ENCODE results near the gene KRT83. TPM values are rescaled to one million over a fixed set of nuclear protein-coding genes. Genes with fewer than 3 reads are reported as not detected.

The KRT83 gene
- polyA plus RNA-seq, 1 donor (not counting 4 experiments of a cell fraction or from before 2014, with no cell fraction given) = not detected

DNA sequence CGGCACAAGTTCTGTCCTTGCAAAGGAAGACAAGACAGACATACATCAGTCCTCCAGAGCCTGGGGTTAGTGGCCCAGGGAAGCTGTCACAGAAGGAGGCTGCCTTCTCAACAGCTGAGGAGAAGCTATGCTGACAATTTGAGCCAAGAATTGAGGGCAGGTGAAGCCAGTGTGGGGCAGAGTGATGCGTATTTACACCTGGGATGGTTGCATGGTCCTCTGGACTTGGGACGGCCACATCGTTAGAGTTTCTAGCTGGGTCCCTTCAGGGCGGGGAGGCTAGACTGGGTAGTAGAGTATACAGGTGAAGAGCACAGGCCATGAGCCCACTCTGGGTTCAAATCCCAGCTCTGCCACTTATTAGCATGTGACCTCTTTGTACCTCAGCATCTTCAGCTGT lies 29.6 kb upstream of the KRT83 start:
- dilution Hi-C loops (cut with MboI; ENCODE audit: extremely low pct_ligation_motif_present, low sequenced_read_pairs) = no loop called here
- no peak overlapping the region for H3K9ac ChIP-seq (ENCODE audit: control insufficient read depth, extremely low read depth, insufficient read depth, low read length)
- no peak overlapping the region for H3K4me3 ChIP-seq (ENCODE audit: control insufficient read depth in 2 of 3, extremely low read depth in 1 of 3, insufficient read depth in 2 of 3, low read depth in 1 of 3, low read length in 3 of 3)
- H3K79me2 ChIP-seq (ENCODE audit: control insufficient read depth, insufficient read depth, low read length) = no peaks in the 10 kb centered on the region
- DNase-seq (ENCODE audit: low read depth, low spot score) (no peak), FAIRE-seq (no peak)
- no peaks in the 10 kb centered on the region for H3K9me1 ChIP-seq (ENCODE audit: control insufficient read depth, extremely low read depth, insufficient read depth, low read length)
- no peak overlapping the region for H2AFZ ChIP-seq (ENCODE audit: control insufficient read depth, low read length)
- H3K9me3 ChIP-seq (ENCODE audit: control insufficient read depth, low read depth, low read length) = no peaks in the 10 kb centered on the region
- H3K27me3 ChIP-seq (ENCODE audit: control insufficient read depth, extremely low read depth, insufficient read depth, low read length) = no peaks in the 10 kb centered on the region
- no peaks in the 10 kb centered on the region for H3K36me3 ChIP-seq (ENCODE audit: control insufficient read depth in 2 of 2, extremely low read depth in 1 of 2, insufficient read depth in 2 of 2, low read length in 2 of 2)
- H3K4me1 ChIP-seq (ENCODE audit: control insufficient read depth, extremely low read depth, insufficient read depth, low read length) = peaks cover 20% of the 10 kb centered on the region
- no peaks in the 10 kb centered on the region for H4K20me1 ChIP-seq (ENCODE audit: control insufficient read depth, extremely low read depth, insufficient read depth, low read length)
- no peak overlapping the region for H3K27ac ChIP-seq (ENCODE audit: control insufficient read depth, insufficient read depth, low read length)
- TF ChIP-seq, protein P1, sequence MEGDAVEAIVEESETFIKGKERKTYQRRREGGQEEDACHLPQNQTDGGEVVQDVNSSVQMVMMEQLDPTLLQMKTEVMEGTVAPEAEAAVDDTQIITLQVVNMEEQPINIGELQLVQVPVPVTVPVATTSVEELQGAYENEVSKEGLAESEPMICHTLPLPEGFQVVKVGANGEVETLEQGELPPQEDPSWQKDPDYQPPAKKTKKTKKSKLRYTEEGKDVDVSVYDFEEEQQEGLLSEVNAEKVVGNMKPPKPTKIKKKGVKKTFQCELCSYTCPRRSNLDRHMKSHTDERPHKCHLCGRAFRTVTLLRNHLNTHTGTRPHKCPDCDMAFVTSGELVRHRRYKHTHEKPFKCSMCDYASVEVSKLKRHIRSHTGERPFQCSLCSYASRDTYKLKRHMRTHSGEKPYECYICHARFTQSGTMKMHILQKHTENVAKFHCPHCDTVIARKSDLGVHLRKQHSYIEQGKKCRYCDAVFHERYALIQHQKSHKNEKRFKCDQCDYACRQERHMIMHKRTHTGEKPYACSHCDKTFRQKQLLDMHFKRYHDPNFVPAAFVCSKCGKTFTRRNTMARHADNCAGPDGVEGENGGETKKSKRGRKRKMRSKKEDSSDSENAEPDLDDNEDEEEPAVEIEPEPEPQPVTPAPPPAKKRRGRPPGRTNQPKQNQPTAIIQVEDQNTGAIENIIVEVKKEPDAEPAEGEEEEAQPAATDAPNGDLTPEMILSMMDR (optimal IDR thresholded peaks at IDR 0.05 in 1 of 3, IDR thresholded peaks at IDR 0.05 in 1 of 3, conservative IDR thresholded peaks at IDR 0.05 in 1 of 3; ENCODE audit: extremely low read depth in 1 of 3, insufficient read depth in 2 of 3, low read length in 3 of 3) = no peak
- no peak for TF ChIP-seq EZH2 (IDR thresholded peaks at IDR 0.05; ENCODE audit: low read length)
- no peak overlapping the region for H3K4me2 ChIP-seq (ENCODE audit: control insufficient read depth, extremely low read depth, insufficient read depth, low read depth, low read length)

DNA sequence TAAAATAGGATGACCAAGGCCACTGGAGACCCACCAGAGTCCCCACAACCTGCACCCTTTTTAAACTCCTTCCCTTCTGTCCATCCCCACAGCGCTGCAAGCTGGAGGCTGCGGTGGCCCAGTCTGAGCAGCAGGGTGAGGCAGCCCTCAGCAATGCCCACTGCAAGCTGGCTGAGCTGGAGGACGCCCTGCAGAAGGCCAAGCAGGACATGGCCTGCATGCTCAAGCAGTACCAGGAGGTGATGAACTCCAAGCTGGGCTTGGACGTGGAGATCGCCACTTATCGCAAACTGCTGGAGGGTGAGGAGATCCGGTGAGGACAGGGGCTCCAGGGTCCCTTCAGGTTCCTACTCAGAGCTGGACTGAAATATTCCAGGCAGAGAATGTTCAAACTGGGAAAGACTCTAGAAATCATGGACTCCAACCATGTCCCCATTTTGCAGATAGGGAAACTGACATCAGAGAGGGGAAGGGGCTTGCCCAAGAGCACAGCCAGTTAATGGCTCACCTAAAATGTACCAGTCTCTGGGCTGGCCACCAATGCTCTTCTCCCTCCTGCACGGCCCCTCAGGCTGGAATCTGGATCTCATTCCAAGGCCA lies 28.9 kb upstream of the KRT83 start:
- Histone ChIP-seq H3K27ac (ENCODE audit: control insufficient read depth, insufficient read depth, low read length) (no peak overlapping the region), H3K9me3 (ENCODE audit: control insufficient read depth, low read depth, low read length) (no peaks in the 10 kb centered on the region), H3K4me1 (ENCODE audit: control insufficient read depth, extremely low read depth, insufficient read depth, low read length) (peaks cover 25% of the 10 kb centered on the region), H3K79me2 (ENCODE audit: control insufficient read depth, insufficient read depth, low read length) (no peaks in the 10 kb centered on the region), H3K9ac (ENCODE audit: control insufficient read depth, extremely low read depth, insufficient read depth, low read length) (no peak overlapping the region), H3K9me1 (ENCODE audit: control insufficient read depth, extremely low read depth, insufficient read depth, low read length) (no peaks in the 10 kb centered on the region), H3K36me3 (ENCODE audit: control insufficient read depth in 2 of 2, extremely low read depth in 1 of 2, insufficient read depth in 2 of 2, low read length in 2 of 2) (no peaks in the 10 kb centered on the region), H3K27me3 (ENCODE audit: control insufficient read depth, extremely low read depth, insufficient read depth, low read length) (no peaks in the 10 kb centered on the region), H4K20me1 (ENCODE audit: control insufficient read depth, extremely low read depth, insufficient read depth, low read length) (no peaks in the 10 kb centered on the region), H3K4me3 (ENCODE audit: control insufficient read depth in 2 of 3, extremely low read depth in 1 of 3, insufficient read depth in 2 of 3, low read depth in 1 of 3, low read length in 3 of 3) (no peak overlapping the region), H3K4me2 (ENCODE audit: control insufficient read depth, extremely low read depth, insufficient read depth, low read depth, low read length) (no peak overlapping the region), H2AFZ (ENCODE audit: control insufficient read depth, low read length) (no peak overlapping the region)
- FAIRE-seq (no peak), DNase-seq (ENCODE audit: low read depth, low spot score) (no peak)
- TF ChIP-seq, protein P1 (optimal IDR thresholded peaks at IDR 0.05 in 1 of 3, IDR thresholded peaks at IDR 0.05 in 1 of 3, conservative IDR thresholded peaks at IDR 0.05 in 1 of 3; ENCODE audit: extremely low read depth in 1 of 3, insufficient read depth in 2 of 3, low read length in 3 of 3) = no peak
- no peak for TF ChIP-seq EZH2 (IDR thresholded peaks at IDR 0.05; ENCODE audit: low read length)
- dilution Hi-C loops (cut with MboI; ENCODE audit: extremely low pct_ligation_motif_present, low sequenced_read_pairs) = no loop called here
